ENCODE measurements around the gene FGA.

- no peak for TF ChIP-seq CTCF (conservative IDR thresholded peaks at IDR 0.05)
- no peak for TF ChIP-seq EZH2 (IDR thresholded peaks at IDR 0.05; ENCODE audit: low read depth)
These were observed 16.5 kb upstream of the FGA start for GRCh38 chr4:154606728-154607723.
